ENCODE results near the gene ERVFRD-1. TPM values are rescaled to one million over a fixed set of nuclear protein-coding genes. Genes with fewer than 3 reads are reported as not detected.

Gene ERVFRD-1
- total RNA-seq, 2 donors from 2014 or later = not detected

DNA sequence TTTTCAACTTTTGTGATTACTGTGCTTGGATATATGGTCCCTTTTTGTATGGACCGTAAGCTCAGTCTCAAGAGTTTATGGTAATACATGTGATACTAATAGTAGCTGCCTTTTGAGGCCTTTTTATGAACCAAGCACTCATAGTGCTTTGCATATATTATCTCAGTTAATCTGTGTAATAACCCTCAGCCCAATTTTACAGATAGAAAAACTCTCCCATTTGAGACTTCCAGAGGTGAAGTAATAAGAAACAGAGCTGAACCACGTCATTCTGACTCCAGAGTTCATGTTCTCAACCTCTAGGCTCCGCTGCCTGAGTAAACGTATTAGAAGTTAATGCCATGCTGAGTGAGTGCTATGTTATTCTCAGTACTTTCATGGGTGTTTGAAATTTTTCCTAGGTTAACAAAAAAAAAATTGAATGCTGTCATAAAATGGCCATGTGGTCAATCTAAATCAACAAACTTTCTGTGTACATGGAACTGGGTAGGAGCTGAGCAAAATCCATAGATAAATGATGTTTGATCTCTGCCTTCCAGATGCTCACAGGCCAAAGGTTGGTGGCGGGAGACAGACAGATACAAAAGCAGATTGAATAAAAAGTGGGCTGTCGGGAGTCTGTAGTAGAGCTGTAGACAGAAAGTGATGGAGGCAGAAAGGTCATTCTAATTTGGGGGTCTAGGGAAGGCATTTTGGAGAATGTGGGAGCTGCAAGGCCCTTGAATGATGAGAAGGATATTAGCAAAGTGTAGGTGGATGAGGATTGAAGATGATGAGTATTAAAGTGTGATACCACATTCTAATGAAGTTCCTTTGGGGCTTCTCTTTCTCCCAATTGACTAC, 44.8 kb downstream of the ERVFRD-1 start:
- ATAC-seq (no peak), DNase-seq (ENCODE audit: low spot score) (no peak)
- H3K9me3 Mint-ChIP-seq = no peaks in the 10 kb centered on the region
- no peak overlapping the region for H3K27ac Mint-ChIP-seq
- no peaks in the 10 kb centered on the region for H3K4me1 Mint-ChIP-seq (ENCODE audit: low read depth in 2 of 2)
- no peaks in the 10 kb centered on the region for H3K36me3 Mint-ChIP-seq
- peaks cover 9 to 18% of the 10 kb centered on the region in 2 donors for H3K27me3 Mint-ChIP-seq
- H3K4me3 Mint-ChIP-seq = no peak overlapping the region

DNA sequence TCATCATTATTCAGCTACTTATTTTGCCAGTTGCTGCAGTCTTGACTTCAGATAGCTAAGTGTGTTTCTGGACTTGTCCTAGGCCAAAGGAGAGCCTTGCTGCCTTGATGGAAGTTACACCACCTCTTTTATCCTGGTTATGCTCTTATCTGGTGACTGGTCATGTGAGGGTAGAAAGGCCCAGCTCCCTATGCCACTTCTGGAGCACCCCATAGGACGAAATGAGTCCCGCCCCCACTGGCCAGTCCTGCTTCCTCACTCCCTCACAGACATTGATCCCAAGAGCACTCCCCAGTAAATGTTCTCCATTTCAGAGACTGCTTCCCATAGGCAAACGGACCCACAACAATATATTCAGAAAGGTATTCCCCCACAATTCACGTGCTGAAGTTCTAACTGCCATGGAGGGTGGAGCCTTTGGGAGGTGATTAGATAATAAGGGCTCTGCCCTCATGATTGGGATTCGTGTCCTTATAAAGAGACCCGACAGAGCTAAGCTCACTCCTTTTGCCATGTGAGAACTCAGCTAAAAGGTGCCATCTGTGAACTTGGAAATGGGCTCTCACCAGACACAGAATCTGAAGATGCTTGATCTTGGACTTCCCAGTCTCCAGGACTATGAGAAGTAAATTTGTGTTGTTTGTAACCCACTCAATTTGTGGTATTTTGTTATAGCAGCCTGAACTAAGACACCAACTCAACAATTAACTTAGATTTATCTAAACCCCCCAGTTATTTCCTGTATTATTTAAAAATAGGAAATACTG, 45.9 kb downstream of the ERVFRD-1 start:
- Mint-ChIP-seq H3K27ac (no peak overlapping the region), H3K4me1 (ENCODE audit: low read depth in 2 of 2) (no peaks in the 10 kb centered on the region), H3K9me3 (no peaks in the 10 kb centered on the region), H3K36me3 (no peaks in the 10 kb centered on the region), H3K4me3 (no peak overlapping the region), H3K27me3 (peaks cover 9 to 20% of the 10 kb centered on the region in 2 donors)
- DNase-seq (ENCODE audit: low spot score) (no peak), ATAC-seq (no peak)

DNA sequence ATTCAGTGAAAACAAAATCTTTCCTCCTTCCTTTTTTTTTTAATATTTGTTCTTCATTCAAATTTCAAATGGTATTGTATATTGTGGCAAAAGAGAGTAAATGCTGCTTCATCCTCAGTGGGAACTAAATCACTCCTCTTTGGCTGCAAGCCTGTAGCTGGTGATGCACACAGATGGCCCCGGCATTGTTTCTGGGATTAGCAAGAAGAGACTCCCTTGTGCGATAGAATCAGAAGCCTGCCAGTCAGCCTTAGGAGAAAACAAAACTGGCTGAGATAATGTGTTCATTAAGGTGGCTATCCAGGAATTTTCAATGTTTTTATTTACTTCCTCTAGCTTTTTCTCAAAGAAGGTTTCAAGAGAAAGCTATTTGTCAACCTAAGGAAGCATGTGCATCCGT, 46.7 kb downstream of the ERVFRD-1 start:
- no peak overlapping the region for H3K4me3 Mint-ChIP-seq
- peaks cover 9 to 20% of the 10 kb centered on the region in 2 donors for H3K27me3 Mint-ChIP-seq
- no peak overlapping the region for H3K27ac Mint-ChIP-seq
- ATAC-seq = no peak
- no peak for DNase-seq (ENCODE audit: low spot score)
- H3K9me3 Mint-ChIP-seq = no peaks in the 10 kb centered on the region
- H3K36me3 Mint-ChIP-seq = no peaks in the 10 kb centered on the region
- no peaks in the 10 kb centered on the region for H3K4me1 Mint-ChIP-seq (ENCODE audit: low read depth in 2 of 2)

DNA sequence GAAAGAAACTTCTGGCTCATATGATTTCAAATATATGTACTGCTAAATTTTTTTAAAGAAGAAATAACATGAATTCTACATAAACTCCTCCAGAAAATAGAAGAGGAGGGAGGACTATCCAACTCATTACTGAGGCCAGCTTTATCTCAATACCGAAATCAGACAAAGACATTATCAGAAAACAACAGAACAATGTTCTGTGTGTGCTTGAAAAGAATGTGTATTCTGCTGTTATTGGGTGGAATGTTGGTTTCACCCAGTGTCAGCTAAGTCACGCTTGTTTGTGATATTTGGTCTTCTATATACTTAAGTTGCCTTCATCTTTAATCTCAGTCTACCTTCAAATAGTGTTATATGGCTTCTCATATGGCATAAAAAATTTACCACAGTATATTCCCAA, 48.8 kb downstream of the ERVFRD-1 start:
- Mint-ChIP-seq H3K9me3 (no peaks in the 10 kb centered on the region), H3K27me3 (peaks cover 9 to 17% of the 10 kb centered on the region in 2 donors), H3K4me1 (ENCODE audit: low read depth in 2 of 2) (no peaks in the 10 kb centered on the region), H3K36me3 (no peaks in the 10 kb centered on the region), H3K27ac (no peak overlapping the region), H3K4me3 (no peak overlapping the region)
- ATAC-seq (no peak), DNase-seq (ENCODE audit: low spot score) (no peak)

DNA sequence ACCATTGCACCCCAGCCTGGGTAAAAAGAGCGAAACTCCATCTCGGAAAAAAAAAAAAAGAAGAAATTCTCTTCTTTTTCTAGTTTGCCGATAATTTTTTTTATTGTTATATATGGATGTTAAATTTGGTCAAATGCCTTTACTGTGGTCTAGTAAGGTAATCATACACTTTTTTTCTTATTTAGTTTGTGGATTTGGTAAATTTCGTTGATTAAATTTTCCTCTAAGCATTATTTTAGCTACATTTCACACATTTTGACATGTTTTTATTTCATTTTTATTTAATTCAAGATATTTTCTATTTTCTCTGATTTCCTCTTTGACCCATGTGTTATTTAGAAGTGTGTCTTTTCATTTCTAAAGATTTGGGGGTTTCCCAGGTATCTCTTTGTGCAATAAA, 49.4 kb downstream of the ERVFRD-1 start:
- ATAC-seq = no peak
- no peaks in the 10 kb centered on the region for H3K9me3 Mint-ChIP-seq
- H3K27ac Mint-ChIP-seq = no peak overlapping the region
- H3K4me3 Mint-ChIP-seq = no peak overlapping the region
- no peaks in the 10 kb centered on the region for H3K36me3 Mint-ChIP-seq
- H3K4me1 Mint-ChIP-seq (ENCODE audit: low read depth in 2 of 2) = no peaks in the 10 kb centered on the region
- no peak for DNase-seq (ENCODE audit: low spot score)
- peaks cover 9 to 17% of the 10 kb centered on the region in 2 donors for H3K27me3 Mint-ChIP-seq

DNA sequence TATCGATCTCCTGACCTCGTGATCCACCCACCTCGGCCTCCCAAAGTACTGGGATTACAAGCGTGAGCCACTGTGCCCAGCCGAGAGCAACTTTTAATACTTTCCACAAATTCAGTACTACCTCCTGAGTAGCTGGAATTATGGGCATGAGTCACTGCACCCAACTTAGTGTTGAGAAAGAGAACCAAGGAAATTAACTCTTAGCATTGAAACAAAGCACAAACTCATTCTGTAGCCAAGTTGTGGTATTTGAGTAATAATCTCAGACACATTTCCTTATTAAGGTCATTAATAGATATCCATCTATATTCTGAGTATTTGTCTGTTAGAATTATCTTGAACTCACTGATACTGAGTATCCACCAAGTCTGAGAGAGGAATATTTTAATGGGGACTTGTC, 53.1 kb downstream of the ERVFRD-1 start:
- DNase-seq (ENCODE audit: low spot score) = no peak
- ATAC-seq = no peak
- H3K9me3 Mint-ChIP-seq = no peaks in the 10 kb centered on the region
- no peaks in the 10 kb centered on the region for H3K36me3 Mint-ChIP-seq
- peaks cover 10 to 12% of the 10 kb centered on the region in 2 donors for H3K27me3 Mint-ChIP-seq
- H3K4me3 Mint-ChIP-seq = no peak overlapping the region
- no peaks in the 10 kb centered on the region for H3K4me1 Mint-ChIP-seq (ENCODE audit: low read depth in 2 of 2)
- H3K27ac Mint-ChIP-seq = no peak overlapping the region

DNA sequence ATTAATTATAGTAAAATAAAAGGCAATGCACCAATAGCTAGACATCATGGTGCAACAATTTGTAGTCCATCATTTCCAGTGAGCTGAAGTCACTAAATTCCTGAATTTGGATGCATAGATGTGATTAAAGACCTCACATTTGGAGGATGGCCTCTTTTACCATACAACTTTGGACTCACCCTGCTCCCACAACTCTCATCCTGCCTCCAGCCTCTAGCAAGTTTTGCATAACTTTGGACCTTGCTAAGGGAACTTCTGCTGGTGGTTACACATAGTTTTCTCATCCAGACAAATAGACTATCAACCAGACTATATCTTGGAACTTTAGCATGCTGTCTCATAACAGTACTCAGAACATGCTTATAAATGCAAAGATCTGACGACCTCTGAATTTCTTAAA, 54.7 kb downstream of the ERVFRD-1 start:
- no peaks in the 10 kb centered on the region for H3K9me3 Mint-ChIP-seq
- peaks cover 7% of the 10 kb centered on the region in 2 donors for H3K27me3 Mint-ChIP-seq
- H3K27ac Mint-ChIP-seq = no peak overlapping the region
- H3K36me3 Mint-ChIP-seq = no peaks in the 10 kb centered on the region
- H3K4me3 Mint-ChIP-seq = no peak overlapping the region
- DNase-seq (ENCODE audit: low spot score) = no peak
- no peak for ATAC-seq
- no peaks in the 10 kb centered on the region for H3K4me1 Mint-ChIP-seq (ENCODE audit: low read depth in 2 of 2)

DNA sequence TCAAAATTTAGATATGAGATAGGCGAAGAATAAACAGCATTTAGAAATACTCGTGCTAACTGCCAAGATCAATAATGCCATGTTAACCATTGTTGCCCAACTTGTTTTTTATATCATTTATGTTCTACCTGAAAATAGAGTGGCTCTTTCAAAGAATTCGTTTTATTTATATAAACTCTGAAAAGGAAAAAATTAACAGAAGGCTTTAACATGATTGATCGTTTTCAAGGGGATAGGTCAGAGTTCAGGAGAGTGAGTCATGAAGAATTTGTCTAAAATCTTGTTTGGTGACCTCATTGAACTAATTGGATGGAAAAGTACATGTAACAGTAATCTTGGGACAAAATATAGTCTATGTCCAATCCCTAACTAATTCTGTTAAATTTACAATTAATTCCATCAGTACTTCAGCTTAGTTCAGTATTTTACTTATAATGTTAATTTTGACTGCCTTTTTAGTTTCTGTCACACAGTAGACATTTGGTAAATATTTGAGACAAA, 56.3 kb downstream of the ERVFRD-1 start:
- no peak overlapping the region for H3K4me3 Mint-ChIP-seq
- H3K27me3 Mint-ChIP-seq = peaks cover 12 to 13% of the 10 kb centered on the region in 2 donors
- ATAC-seq = no peak
- H3K27ac Mint-ChIP-seq = no peak overlapping the region
- H3K4me1 Mint-ChIP-seq (ENCODE audit: low read depth in 2 of 2) = no peaks in the 10 kb centered on the region
- no peaks in the 10 kb centered on the region for H3K9me3 Mint-ChIP-seq
- H3K36me3 Mint-ChIP-seq = no peaks in the 10 kb centered on the region
- no peak for DNase-seq (ENCODE audit: low spot score)

DNA sequence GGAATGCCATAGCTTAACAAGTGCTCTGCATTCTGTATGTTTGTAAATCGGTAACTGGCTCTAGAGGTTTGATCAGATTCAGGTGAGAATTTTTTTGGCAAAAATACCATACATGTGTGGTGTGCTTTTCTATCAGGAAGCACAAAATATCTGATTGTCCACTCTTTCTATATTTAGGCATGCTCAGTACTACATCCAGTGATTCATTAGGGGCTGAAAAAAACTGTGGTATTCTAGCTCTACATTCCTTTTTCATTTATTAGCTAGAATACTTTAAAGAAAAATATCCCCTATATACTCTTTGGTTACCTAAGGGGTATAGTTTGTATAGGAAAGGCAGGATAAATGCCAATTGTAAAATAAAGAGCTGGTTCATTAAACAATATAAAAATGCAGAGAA, 56.8 kb downstream of the ERVFRD-1 start:
- Mint-ChIP-seq H3K4me3 (no peak overlapping the region), H3K27ac (no peak overlapping the region), H3K36me3 (no peaks in the 10 kb centered on the region), H3K4me1 (ENCODE audit: low read depth in 2 of 2) (no peaks in the 10 kb centered on the region), H3K9me3 (no peaks in the 10 kb centered on the region), H3K27me3 (peaks cover 12 to 14% of the 10 kb centered on the region in 2 donors)
- DNase-seq (ENCODE audit: low spot score) (no peak), ATAC-seq (no peak)

DNA sequence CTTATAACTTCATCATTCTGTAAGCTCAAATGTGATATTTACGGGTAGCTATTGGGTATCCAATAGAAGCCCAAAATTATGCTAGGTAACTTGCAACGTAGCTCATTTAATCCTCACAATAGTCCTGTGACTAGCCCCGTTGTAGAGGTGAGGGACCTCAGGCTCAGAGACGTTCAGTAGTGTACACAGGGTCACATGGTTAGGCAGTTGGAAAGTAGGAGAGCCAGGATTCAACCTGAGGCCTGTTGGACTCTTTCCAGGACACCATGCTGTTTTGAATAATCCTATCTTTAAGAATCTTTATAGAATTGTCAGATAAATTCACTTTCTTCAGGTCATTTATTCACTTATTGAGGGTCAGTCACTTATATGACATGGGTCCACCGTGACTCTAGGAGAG, 58.2 kb downstream of the ERVFRD-1 start:
- H3K36me3 Mint-ChIP-seq = no peaks in the 10 kb centered on the region
- no peak for ATAC-seq
- no peak overlapping the region for H3K27ac Mint-ChIP-seq

More for the DNA sequence above, 58.2 kb downstream of the ERVFRD-1 start:
- DNase-seq (ENCODE audit: low spot score) = no peak
- Mint-ChIP-seq H3K9me3 (no peaks in the 10 kb centered on the region), H3K4me3 (no peak overlapping the region), H3K27me3 (peaks cover 14 to 19% of the 10 kb centered on the region in 2 donors), H3K4me1 (ENCODE audit: low read depth in 2 of 2) (no peaks in the 10 kb centered on the region)

Other genes with a start within 250 kb of the ERVFRD-1 start
- gene GCM2, start 229.7 kb downstream of the ERVFRD-1 start, total RNA-seq = not detected
- 1 to 10 TPM in 1 of 2 donors, not detected in 1; 1.6 TPM for gene SYCP2L, start 224.7 kb downstream of the ERVFRD-1 start, total RNA-seq
- not detected for gene ELOVL2, start 67.4 kb downstream of the ERVFRD-1 start, total RNA-seq
- gene SMIM13, start 17.9 kb downstream of the ERVFRD-1 start, total RNA-seq = 10 to 100 TPM; 14.2 to 16.0 TPM
- gene NEDD9, start 120.9 kb upstream of the ERVFRD-1 start, total RNA-seq = 10 to 100 TPM; 59.9 to 81.3 TPM